Fibroblast of mammary gland (primary cell): ENCODE measurements around the gene TSPAN11.

ENCODE experiments used
- DNase-seq: peaks from one replicate; pipeline ENCODE4 v3.0.0-alpha.2; 2010; ENCODE audit warnings: low read depth
- H3K4me3 ChIP-seq: 2 replicates; pipeline ENCODE4 v1.5.1; 2011; ENCODE audit warnings: low read depth, mild to moderate bottlenecking, low read length, moderate library complexity; ENCODE audit not compliant: control insufficient read depth
- CTCF ChIP-seq: conservative IDR thresholded peaks from 2 replicates; pipeline ENCODE4 v1.5.1; 2011; ENCODE audit warnings: low read depth, low read length, inconsistent platforms; ENCODE audit not compliant: control insufficient read depth, insufficient read depth

Gene TSPAN11

GRCh38 chr12:30975581-30975980 lies 49.0 kb downstream of the TSPAN11 start:
- no peak for DNase-seq
- no peak overlapping the region for H3K4me3 ChIP-seq
- TF ChIP-seq CTCF = no peak

- DNase-seq = no peak
- TF ChIP-seq CTCF = no peak
- no peak overlapping the region for H3K4me3 ChIP-seq
Measured at GRCh38 chr12:30976206-30976605, 49.7 kb downstream of the TSPAN11 start.

GRCh38 chr12:30977124-30977523 lies 50.6 kb downstream of the TSPAN11 start:
- no peak for DNase-seq
- no peak overlapping the region for H3K4me3 ChIP-seq
- TF ChIP-seq CTCF = no peak

- TF ChIP-seq CTCF = no peak
- no peak for DNase-seq
- H3K4me3 ChIP-seq = no peak overlapping the region
Measured at GRCh38 chr12:30977537-30978349, 51.2 kb downstream of the TSPAN11 start.

- no peak for TF ChIP-seq CTCF
- no peak overlapping the region for H3K4me3 ChIP-seq
- DNase-seq = peak; percentile 57
Measured at GRCh38 chr12:30978639-30979038, 52.1 kb downstream of the TSPAN11 start.

GRCh38 chr12:30979371-30980259 lies 53.1 kb downstream of the TSPAN11 start:
- peak; percentile 28 for DNase-seq
- TF ChIP-seq CTCF = no peak
- H3K4me3 ChIP-seq = no peak overlapping the region
